Lung (tissue), 12 donors: ENCODE data around the gene COL18A1. TPM values are rescaled to one million over a fixed set of nuclear protein-coding genes. Genes with fewer than 3 reads are reported as not detected.

Experiments
- ATAC-seq: fragments of 200-7000 bp; cut with Tn5 transposase; one replicate; pipeline ENCODE4 v1.9.1; 2020; ENCODE audit warnings: moderate number of reproducible peaks; ENCODE audit not compliant: insufficient read depth, low FRiP score
- DNase-seq, 3 donors: peaks; one replicate each; pipeline ENCODE4 v3.0.0-alpha.2; 2013 to 2017
- H3K27ac ChIP-seq, 2 donors: one replicate each; pipeline ENCODE4 v1.5.1; 2013; ENCODE audit warnings: mild to moderate bottlenecking in 2 of 2, moderate library complexity in 2 of 2, control low read depth in 1 of 2, inconsistent platforms in 1 of 2, low read depth in 1 of 2, low read length in 1 of 2
- H3K27me3 ChIP-seq, 3 donors: one replicate each; pipeline ENCODE4 v1.5.1; 2013; ENCODE audit warnings: low read length in 2 of 3; ENCODE audit not compliant: control insufficient read depth in 3 of 3, insufficient read depth in 3 of 3
- H3K36me3 ChIP-seq, 4 donors: one replicate each; pipeline ENCODE4 v1.5.1; 2013; ENCODE audit warnings: low read length in 4 of 4, mild to moderate bottlenecking in 1 of 4, moderate library complexity in 1 of 4; ENCODE audit not compliant: control insufficient read depth in 4 of 4, insufficient read depth in 4 of 4
- H3K4me1 ChIP-seq, 5 donors: one replicate each; pipeline ENCODE4 v1.5.1; 2013; ENCODE audit warnings: low read length in 5 of 5, mild to moderate bottlenecking in 2 of 5, moderate library complexity in 1 of 5; ENCODE audit not compliant: control insufficient read depth in 5 of 5, insufficient read depth in 5 of 5
- H3K4me3 ChIP-seq: one replicate; pipeline ENCODE4 v1.5.1; 2013; ENCODE audit warnings: mild to moderate bottlenecking, control low read depth, moderate library complexity
- H3K9ac ChIP-seq, 2 donors: one replicate each; pipeline ENCODE4 v1.5.1; 2013; ENCODE audit warnings: low read length in 2 of 2, control low read depth in 1 of 2; ENCODE audit not compliant: insufficient read depth in 1 of 2
- H3K9me3 ChIP-seq, 4 donors: one replicate each; pipeline ENCODE4 v1.5.1; 2013; ENCODE audit warnings: low read length in 3 of 4, mild to moderate bottlenecking in 1 of 4, moderate library complexity in 1 of 4; ENCODE audit not compliant: control insufficient read depth in 4 of 4, insufficient read depth in 3 of 4
- CTCF ChIP-seq: IDR thresholded peaks from 2 replicates; pipeline ENCODE4 v1.5.1; 2012; ENCODE audit warnings: mild to moderate bottlenecking; ENCODE audit errors: control extremely low read depth, extremely low read depth
- WGBS, 2 donors: extraction: QIAGEN DNeasy Blood & Tissue Kit; methylation state at CpG; one replicate each; pipeline ENCODE4 v1.1.7; 2013; 5-methylcytosine and 5-hydroxymethylcytosine counted together
- polyA plus RNA-seq, 2 donors: library from polyadenylated mRNA; stranded (reverse); fragments of 200-250 nt; gene quantifications; one replicate each; pipeline ENCODE4 v1.2.1, GENCODE V29; 2013
- total RNA-seq, 2 donors: library from RNA; depleted of rRNA in 1 of 2; stranded (reverse); fragments of >200 nt in 1 of 2; gene quantifications; one replicate each; pipeline ENCODE4 v1.2.1, GENCODE V29; 2014 to 2021
- donor health status: control.
- donor health status: control.
- donor health status: Bipolar disorder and iron deficiency.
- donor health status: healthy.
- donor health status: DM: yes; HTN: yes; CAD: no.

COL18A1 gene
- total and polyA plus RNA-seq, 4 donors: 42.7 to 102 (median 45.8) TPM

DNA sequence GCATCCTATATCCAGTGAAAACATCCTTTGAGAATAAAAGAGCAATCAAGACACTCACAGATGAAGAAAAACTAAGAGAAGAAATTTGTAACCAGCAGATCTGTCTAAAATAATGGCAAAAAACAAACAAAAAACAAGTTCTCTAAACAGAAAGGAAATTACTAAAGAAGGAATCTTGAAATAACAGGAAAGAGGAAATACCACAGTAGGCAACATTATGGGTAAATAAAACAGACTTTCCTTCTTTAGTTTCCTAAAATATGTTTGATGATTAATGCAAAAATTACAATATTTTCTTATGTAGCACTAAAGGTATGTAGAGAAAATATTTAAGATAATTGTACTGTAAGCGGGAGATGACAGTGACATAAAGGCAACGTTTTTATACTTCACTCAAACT lies 113.8 kb downstream of the COL18A1 start:
- H3K27me3 ChIP-seq: no peaks in the 10 kb centered on the region
- H3K36me3 ChIP-seq: peaks cover 0 to 21% (median 12%) of the 10 kb centered on the region in 4 donors
- H3K27ac ChIP-seq: no peak overlapping the region
- H3K4me1 ChIP-seq: peaks cover 0 to 17% (median 9%) of the 10 kb centered on the region in 5 donors
- no peak overlapping the region for H3K9ac ChIP-seq
- peaks cover 2 to 19% (median 6%) of the 10 kb centered on the region in 4 donors for H3K9me3 ChIP-seq
- WGBS, 2 donors: 72 to 90% methylated on average over 2 of the region's 2 CpGs
- no peak for ATAC-seq
- H3K4me3 ChIP-seq: no peak overlapping the region
- TF ChIP-seq CTCF: no peak
- no peak for DNase-seq

DNA sequence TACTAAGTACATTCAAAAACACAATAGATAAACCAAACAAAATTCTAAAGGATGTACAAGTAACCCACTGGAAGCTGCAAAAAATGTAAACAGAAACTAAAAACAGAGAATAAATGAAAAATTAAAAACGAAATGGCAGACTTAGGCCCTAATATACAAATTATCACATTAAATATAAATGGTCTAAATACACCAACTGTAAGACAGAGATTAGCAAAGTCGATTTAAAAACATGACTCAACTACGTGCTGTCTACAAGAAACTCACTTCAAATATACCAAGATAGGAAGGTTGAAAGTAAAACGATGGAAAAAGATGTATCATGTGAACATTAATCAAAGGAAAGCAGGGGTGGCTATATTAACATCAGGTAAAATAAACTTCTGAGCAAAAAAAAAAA lies 114.2 kb downstream of the COL18A1 start:
- ATAC-seq (no peak), DNase-seq (no peak)
- Histone ChIP-seq H3K4me1 (peaks cover 0 to 13% (median 6%) of the 10 kb centered on the region in 5 donors), H3K9ac (no peak overlapping the region), H3K4me3 (no peak overlapping the region), H3K36me3 (peaks cover 0 to 21% (median 12%) of the 10 kb centered on the region in 4 donors), H3K9me3 (peaks cover 2 to 19% (median 6%) of the 10 kb centered on the region in 4 donors), H3K27me3 (no peaks in the 10 kb centered on the region), H3K27ac (no peak overlapping the region)
- WGBS, 2 donors: 94 to 95% methylated on average over 4 of the region's 4 CpGs
- TF ChIP-seq CTCF: no peak

- ATAC-seq: no peak
Measured at GRCh38 chr21:45521241-45521640, 116.3 kb downstream of the COL18A1 start.

More at GRCh38 chr21:45521241-45521640, 116.3 kb downstream of the COL18A1 start:
- no peak for DNase-seq
- 98 to 99% methylated on average over 2 of the region's 2 CpGs for WGBS, 2 donors
- Histone ChIP-seq H3K9me3 (peaks cover 2 to 19% (median 6%) of the 10 kb centered on the region in 4 donors), H3K36me3 (peaks cover 0 to 21% (median 7%) of the 10 kb centered on the region in 4 donors), H3K4me1 (peaks cover 0 to 15% (median 6%) of the 10 kb centered on the region in 5 donors), H3K4me3 (no peak overlapping the region), H3K9ac (no peak overlapping the region), H3K27me3 (no peaks in the 10 kb centered on the region), H3K27ac (no peak overlapping the region)
- TF ChIP-seq CTCF: no peak
